Measurements from ENCODE around the gene ADARB1. TPM values are rescaled to one million over a fixed set of nuclear protein-coding genes. Genes with fewer than 3 reads are reported as not detected.

ADARB1 gene
- total RNA-seq, 1 donor from 2014 or later, result 25.8 TPM

DNA sequence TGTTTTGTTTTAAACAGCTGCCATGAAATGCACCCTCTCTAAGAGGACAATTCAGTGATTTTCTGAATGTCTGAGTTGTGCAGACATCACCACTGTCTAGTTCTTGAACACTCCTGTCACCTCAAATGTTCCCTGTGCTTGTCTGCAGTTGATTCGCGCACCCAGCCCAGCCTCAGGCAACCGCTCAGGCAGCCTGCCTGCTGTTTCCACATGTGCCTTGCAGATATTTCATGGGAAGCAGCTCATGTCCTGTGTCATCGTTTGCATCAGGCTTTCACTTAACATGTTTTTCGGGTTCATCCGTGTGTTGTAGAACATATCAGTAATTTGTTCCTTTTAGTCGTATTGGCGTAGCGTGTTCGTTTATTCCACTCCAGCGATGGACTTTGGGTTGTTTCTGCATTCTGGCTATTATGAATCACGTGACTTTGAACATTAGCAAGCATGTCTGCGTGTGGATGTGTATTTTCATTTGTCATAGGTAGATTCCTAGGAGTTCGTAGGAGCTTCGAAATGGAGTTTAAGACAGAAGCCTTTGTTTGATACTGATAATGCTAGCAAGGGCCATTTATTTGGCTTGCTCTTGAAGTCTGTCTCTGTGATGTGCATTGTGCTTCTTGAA lies 12.1 kb downstream of the ADARB1 start:
- DNase-seq (ENCODE audit: low read depth) (no peak), FAIRE-seq (no peak)
- no peaks in the 10 kb centered on the region for H3K9me3 Mint-ChIP-seq (ENCODE audit: unreplicated experiment)
- H3K36me3 Mint-ChIP-seq (ENCODE audit: low read depth, unreplicated experiment), result peaks cover 8% of the 10 kb centered on the region
- Histone ChIP-seq H3K27me3 (ENCODE audit: insufficient read depth, low read length) (no peaks in the 10 kb centered on the region), H2AFZ (ENCODE audit: low read depth, low read length) (no peak overlapping the region), H3K4me3 (ENCODE audit: insufficient read depth, low read depth, low read length) (no peak overlapping the region), H3K4me1 (ENCODE audit: insufficient read depth, low read length) (peaks cover 2% of the 10 kb centered on the region), H3K79me2 (ENCODE audit: insufficient read depth, low read length) (peaks cover 68% of the 10 kb centered on the region), H3K36me3 (ENCODE audit: insufficient read depth, low read length) (no peaks in the 10 kb centered on the region), H3K4me2 (ENCODE audit: low read length) (no peak overlapping the region), H3K27ac (ENCODE audit: low read depth, low read length) (no peak overlapping the region), H3K9ac (ENCODE audit: low read length) (no peak overlapping the region), H3K9me3 (ENCODE audit: insufficient read depth, low read depth, low read length) (no peaks in the 10 kb centered on the region), H4K20me1 (ENCODE audit: insufficient read depth, low read length) (peaks cover 72% of the 10 kb centered on the region)
- H3K4me3 Mint-ChIP-seq (ENCODE audit: unreplicated experiment), result no peak overlapping the region
- TF ChIP-seq, protein P1, sequence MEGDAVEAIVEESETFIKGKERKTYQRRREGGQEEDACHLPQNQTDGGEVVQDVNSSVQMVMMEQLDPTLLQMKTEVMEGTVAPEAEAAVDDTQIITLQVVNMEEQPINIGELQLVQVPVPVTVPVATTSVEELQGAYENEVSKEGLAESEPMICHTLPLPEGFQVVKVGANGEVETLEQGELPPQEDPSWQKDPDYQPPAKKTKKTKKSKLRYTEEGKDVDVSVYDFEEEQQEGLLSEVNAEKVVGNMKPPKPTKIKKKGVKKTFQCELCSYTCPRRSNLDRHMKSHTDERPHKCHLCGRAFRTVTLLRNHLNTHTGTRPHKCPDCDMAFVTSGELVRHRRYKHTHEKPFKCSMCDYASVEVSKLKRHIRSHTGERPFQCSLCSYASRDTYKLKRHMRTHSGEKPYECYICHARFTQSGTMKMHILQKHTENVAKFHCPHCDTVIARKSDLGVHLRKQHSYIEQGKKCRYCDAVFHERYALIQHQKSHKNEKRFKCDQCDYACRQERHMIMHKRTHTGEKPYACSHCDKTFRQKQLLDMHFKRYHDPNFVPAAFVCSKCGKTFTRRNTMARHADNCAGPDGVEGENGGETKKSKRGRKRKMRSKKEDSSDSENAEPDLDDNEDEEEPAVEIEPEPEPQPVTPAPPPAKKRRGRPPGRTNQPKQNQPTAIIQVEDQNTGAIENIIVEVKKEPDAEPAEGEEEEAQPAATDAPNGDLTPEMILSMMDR (IDR thresholded peaks at IDR 0.05; ENCODE audit: insufficient read depth, low read depth, low read length), result no peak
- no peak for TF ChIP-seq EZH2 (IDR thresholded peaks at IDR 0.05; ENCODE audit: insufficient read depth, low read length)
- H3K27ac Mint-ChIP-seq (ENCODE audit: unreplicated experiment), result no peak overlapping the region
- no peaks in the 10 kb centered on the region for H3K27me3 Mint-ChIP-seq (ENCODE audit: low read depth, unreplicated experiment)
- H3K4me1 Mint-ChIP-seq (ENCODE audit: low read depth, unreplicated experiment), result peaks cover 9% of the 10 kb centered on the region

DNA sequence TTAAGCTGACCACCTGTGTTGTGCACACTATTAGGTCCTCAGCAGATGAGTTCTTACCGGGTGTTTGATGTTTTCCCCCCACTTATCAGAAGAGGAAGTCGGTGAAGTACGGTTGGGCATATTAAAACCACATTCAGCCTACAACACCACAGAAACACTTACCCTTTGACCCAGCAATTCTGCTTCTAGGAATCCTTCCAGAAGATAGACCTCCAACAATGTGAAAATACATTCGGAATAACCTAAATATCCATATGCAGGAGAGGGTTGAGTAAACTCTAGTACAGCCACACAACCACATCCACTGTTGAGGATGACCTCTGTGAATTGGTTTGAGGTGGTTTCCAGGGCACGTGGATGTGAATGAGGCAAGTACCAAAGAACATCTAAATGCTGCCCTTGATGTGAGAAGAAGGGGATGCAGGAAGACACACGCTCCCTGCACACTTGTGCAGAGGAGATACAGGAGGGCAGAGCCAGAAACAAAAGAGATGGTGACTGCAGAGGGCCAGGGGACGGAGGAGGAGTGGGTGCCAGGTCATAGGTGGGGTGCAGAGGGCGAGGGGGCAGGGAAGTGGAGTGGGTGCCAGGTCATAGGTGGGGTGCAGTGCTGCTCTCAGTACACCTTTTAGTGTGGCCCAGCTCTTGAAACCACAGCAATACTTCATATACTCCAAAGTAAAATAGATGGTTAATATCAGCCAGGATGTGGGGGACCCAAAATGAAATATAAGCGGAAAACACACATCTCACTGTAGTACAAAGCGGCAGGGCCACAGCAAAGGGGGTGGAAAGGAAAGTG lies 12.8 kb downstream of the ADARB1 start:
- Histone ChIP-seq H2AFZ (ENCODE audit: low read depth, low read length) (no peak overlapping the region), H3K4me2 (ENCODE audit: low read length) (no peak overlapping the region), H3K36me3 (ENCODE audit: insufficient read depth, low read length) (no peaks in the 10 kb centered on the region), H3K27ac (ENCODE audit: low read depth, low read length) (no peak overlapping the region), H3K9me3 (ENCODE audit: insufficient read depth, low read depth, low read length) (no peaks in the 10 kb centered on the region), H3K9ac (ENCODE audit: low read length) (no peak overlapping the region), H4K20me1 (ENCODE audit: insufficient read depth, low read length) (peaks cover 71% of the 10 kb centered on the region), H3K4me3 (ENCODE audit: insufficient read depth, low read depth, low read length) (no peak overlapping the region), H3K27me3 (ENCODE audit: insufficient read depth, low read length) (no peaks in the 10 kb centered on the region), H3K79me2 (ENCODE audit: insufficient read depth, low read length) (peaks cover 68% of the 10 kb centered on the region), H3K4me1 (ENCODE audit: insufficient read depth, low read length) (no peaks in the 10 kb centered on the region)
- no peaks in the 10 kb centered on the region for H3K9me3 Mint-ChIP-seq (ENCODE audit: unreplicated experiment)
- H3K27ac Mint-ChIP-seq (ENCODE audit: unreplicated experiment), result no peak overlapping the region
- peaks cover 5% of the 10 kb centered on the region for H3K4me1 Mint-ChIP-seq (ENCODE audit: low read depth, unreplicated experiment)
- peaks cover 6% of the 10 kb centered on the region for H3K36me3 Mint-ChIP-seq (ENCODE audit: low read depth, unreplicated experiment)
- no peaks in the 10 kb centered on the region for H3K27me3 Mint-ChIP-seq (ENCODE audit: low read depth, unreplicated experiment)
- no peak overlapping the region for H3K4me3 Mint-ChIP-seq (ENCODE audit: unreplicated experiment)
- DNase-seq (ENCODE audit: low read depth) (no peak), FAIRE-seq (no peak)
- TF ChIP-seq EZH2 (IDR thresholded peaks at IDR 0.05; ENCODE audit: insufficient read depth, low read length), result no peak
- TF ChIP-seq, protein P1 (IDR thresholded peaks at IDR 0.05; ENCODE audit: insufficient read depth, low read depth, low read length), result no peak

DNA sequence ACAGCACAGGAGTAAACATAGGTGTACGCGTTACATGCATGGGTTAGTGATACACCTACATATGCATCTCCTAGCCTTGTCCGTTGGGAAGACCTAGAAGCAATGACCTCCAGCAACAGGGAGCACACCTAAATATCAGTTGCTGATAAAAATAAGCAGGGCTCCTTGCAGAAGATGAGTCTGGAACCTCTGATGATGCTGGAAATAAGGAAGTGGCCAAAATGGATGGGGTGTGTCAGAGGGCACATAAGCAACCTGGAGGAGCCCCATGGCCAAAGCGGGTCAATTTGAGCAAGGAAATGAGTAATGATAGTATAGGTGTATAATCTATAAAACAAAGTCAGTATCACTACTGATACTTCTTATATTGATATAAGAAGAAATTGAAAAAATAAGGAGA lies 13.7 kb downstream of the ADARB1 start:
- no peaks in the 10 kb centered on the region for H3K27me3 ChIP-seq (ENCODE audit: insufficient read depth, low read length)

More for the DNA sequence above, 13.7 kb downstream of the ADARB1 start:
- Histone ChIP-seq H3K4me2 (ENCODE audit: low read length) (no peak overlapping the region), H3K4me3 (ENCODE audit: insufficient read depth, low read depth, low read length) (no peak overlapping the region), H4K20me1 (ENCODE audit: insufficient read depth, low read length) (peaks cover 68% of the 10 kb centered on the region), H2AFZ (ENCODE audit: low read depth, low read length) (no peak overlapping the region), H3K79me2 (ENCODE audit: insufficient read depth, low read length) (peaks cover 63% of the 10 kb centered on the region), H3K9ac (ENCODE audit: low read length) (no peak overlapping the region), H3K9me3 (ENCODE audit: insufficient read depth, low read depth, low read length) (no peaks in the 10 kb centered on the region), H3K27ac (ENCODE audit: low read depth, low read length) (no peak overlapping the region), H3K36me3 (ENCODE audit: insufficient read depth, low read length) (no peaks in the 10 kb centered on the region), H3K4me1 (ENCODE audit: insufficient read depth, low read length) (no peaks in the 10 kb centered on the region)
- no peaks in the 10 kb centered on the region for H3K9me3 Mint-ChIP-seq (ENCODE audit: unreplicated experiment)
- peaks cover 5% of the 10 kb centered on the region for H3K4me1 Mint-ChIP-seq (ENCODE audit: low read depth, unreplicated experiment)
- H3K27me3 Mint-ChIP-seq (ENCODE audit: low read depth, unreplicated experiment), result no peaks in the 10 kb centered on the region
- peaks cover 2% of the 10 kb centered on the region for H3K36me3 Mint-ChIP-seq (ENCODE audit: low read depth, unreplicated experiment)
- no peak overlapping the region for H3K27ac Mint-ChIP-seq (ENCODE audit: unreplicated experiment)
- no peak for FAIRE-seq
- H3K4me3 Mint-ChIP-seq (ENCODE audit: unreplicated experiment), result no peak overlapping the region
- DNase-seq (ENCODE audit: low read depth), result no peak
- TF ChIP-seq, protein P1 (IDR thresholded peaks at IDR 0.05; ENCODE audit: insufficient read depth, low read depth, low read length), result no peak
- TF ChIP-seq EZH2 (IDR thresholded peaks at IDR 0.05; ENCODE audit: insufficient read depth, low read length), result no peak

Measured in astrocyte (in vitro differentiated cells and primary cell).